C4-2B (cell line): ENCODE data around the gene CCDC91.

Experiments
- CTCF ChIP-seq: fragments of 450-650 bp; conservative IDR thresholded peaks from 2 replicates; pipeline ENCODE4 v1.5.1; 2017; ENCODE audit warnings: mild to moderate bottlenecking
- ZFX ChIP-seq: fragments of 450-650 bp; IDR thresholded peaks from 2 replicates; pipeline ENCODE4 v1.6.1; 2017

- TF ChIP-seq CTCF (no peak), ZFX (no peak)
Measured at GRCh38 chr12:28253161-28253641, 62.9 kb downstream of the CCDC91 start.
